HG03571 (cell line): Measurements from ENCODE around the gene PPM1H.
A peak's percentile ranks its signal among the peaks of the same experiment; 100 is the strongest.
"Not testable (repeated sequence)": the region's sequence is repeated elsewhere in the genome, so short reads cannot be mapped to it uniquely, and the experiment has no call there.

Experiments used
- ATAC-seq: cut with Tn5 transposase; IDR thresholded peaks from one replicate; pipeline ENCODE4 v1.9.1; 2021; ENCODE audit not compliant: unreplicated experiment

PPM1H gene, protein sequence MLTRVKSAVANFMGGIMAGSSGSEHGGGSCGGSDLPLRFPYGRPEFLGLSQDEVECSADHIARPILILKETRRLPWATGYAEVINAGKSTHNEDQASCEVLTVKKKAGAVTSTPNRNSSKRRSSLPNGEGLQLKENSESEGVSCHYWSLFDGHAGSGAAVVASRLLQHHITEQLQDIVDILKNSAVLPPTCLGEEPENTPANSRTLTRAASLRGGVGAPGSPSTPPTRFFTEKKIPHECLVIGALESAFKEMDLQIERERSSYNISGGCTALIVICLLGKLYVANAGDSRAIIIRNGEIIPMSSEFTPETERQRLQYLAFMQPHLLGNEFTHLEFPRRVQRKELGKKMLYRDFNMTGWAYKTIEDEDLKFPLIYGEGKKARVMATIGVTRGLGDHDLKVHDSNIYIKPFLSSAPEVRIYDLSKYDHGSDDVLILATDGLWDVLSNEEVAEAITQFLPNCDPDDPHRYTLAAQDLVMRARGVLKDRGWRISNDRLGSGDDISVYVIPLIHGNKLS

DNA sequence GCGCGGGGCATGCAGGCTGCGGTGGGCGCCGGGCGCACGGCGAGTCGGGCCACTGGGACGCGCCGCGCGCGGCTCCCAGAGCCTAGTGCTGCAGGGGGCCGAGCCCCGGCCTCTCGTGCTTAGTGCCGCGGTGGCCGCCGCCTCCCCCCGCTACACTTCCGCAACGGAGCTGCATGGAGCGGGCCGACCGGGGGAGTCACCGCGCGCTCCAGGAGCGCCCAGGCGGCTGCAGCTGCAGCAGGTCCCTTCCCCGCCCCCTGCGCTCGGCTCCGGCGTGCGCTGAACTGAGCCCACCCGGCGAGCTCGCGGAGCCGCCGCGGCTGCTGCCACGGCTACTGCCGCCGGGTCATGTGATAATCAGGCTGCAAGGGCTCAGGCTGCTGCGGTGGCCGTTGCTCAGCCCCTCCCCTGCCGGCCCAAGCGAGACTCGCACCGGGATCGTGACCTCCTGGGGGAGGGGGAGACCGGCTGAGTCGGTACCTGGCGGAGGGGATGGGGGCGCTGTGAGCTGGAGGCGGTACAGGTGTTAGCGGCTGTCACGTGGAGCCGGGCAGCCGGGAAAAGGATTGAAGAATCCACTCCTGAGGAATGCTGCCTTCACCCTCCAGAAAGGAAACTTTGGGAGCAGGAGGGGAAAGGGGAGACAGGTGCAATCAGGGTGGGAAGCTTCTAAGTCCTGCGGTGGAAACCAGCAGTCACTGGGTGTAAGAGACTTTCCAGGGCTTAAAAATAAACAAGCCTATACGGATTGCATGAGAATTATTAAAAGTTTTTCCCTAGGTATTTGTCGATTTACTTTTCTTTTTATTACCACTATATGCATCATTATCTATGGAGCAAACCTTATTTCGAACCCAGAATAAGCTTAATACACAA is at the start of gene PPM1H:
Gene PPM1H, minus strand, starts transcription at position 352 of the 876 bp plus-strand sequence. CDS start 414 bp downstream, outside the sequence.
- ATAC-seq, result peak; percentile 68

DNA sequence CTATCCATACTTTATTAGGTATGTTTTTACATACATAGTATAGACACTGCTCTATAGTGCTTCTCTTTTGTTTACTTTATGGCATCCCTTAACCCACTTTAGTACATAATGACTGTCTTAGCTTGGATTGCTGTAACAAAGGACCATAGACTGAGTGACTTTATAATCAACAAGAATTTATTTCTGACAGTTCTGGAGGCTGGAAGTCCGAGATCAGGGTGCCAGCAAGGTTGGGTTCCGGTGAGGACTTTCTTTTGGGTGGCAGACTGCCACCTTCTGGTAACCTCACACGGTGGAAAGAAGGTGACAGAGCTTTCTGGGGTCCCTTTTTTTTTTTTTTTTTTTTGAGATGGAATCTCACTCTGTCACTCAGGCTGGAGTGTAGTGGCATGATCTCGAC is 48.6 kb upstream of the PPM1H start:
- no peak for ATAC-seq

DNA sequence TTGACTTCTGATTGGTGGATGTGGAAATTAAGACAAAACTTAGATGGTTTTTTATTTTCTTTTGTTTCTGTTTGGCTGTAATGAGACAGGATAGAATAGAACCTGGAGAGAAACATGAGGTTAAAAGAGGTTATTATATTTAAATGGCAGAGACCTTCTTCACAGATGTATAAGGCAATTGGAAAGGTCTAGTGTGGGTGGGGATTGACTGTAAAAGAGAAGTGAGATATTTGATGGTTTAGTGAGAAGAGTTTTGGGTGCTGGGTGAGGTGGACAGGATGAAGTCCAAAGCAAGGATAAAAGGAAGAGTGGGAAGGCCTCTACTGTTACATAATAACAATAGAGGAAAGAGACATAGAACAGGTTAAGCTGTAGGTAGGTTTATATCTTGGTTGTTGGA is 43.8 kb upstream of the PPM1H start:
- ATAC-seq, result no peak

DNA sequence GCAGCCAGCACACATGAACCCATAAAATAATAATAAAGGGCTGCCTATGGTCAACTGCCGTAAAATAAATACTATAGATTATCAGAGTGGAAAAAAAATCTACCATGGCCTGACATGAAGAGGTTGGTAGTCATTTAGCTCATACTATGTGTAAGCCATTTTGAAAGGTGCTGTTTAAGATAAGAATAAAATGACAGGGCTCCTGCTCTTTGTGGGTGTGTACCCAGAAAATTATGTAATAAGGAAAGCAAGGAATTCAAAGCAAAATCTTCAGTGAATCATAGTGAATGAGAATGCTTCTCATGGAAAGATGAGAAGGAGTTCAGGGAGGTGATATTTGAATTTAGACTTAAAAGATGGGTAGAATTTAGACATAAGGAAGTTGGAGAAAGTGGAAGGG is 42.9 kb upstream of the PPM1H start:
- no peak for ATAC-seq

DNA sequence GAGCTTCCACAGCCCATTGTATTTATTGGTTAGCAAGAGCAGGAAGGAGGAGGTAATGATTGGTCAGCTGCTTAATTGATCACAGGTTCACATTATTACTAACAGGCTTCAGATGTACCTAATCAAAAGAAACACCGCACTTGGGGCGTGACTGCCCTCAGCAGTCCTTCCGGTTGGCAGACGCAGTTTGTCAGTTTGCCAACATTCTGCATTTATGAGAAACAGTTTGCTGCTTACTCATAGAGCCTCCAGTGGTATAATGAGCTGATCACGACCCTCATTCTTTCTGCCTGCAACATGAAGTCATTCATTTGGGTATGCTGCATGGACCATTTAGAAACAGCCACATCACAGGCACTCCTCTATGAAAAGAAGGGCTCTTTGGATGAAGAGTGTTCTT is 42.5 kb upstream of the PPM1H start:
- no peak for ATAC-seq

DNA sequence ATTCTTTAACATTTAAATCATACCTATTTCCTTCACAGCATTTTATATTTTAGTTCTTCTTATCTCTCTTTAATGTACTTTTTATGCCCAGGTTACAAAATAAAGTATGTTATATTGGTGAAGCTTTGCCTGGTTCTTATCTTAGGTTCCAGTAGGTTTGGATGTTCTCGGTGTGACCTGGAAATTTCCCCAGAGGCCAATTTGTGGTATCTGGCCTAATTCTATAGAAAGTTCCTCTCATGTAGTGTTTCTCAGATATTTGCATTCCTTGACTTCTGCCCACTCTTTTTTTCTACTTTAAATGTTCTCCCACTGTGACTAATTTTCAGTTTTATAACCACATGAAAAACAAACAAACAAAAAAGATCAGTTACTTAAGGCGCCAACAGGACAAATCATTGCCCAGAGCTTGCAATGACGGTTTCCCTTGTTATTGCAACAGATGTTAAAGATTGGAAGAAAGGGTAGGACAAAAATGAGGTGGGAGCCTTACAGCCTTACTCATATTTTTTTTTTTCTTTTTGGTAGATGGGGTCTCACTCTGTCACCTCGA is 41.2 kb upstream of the PPM1H start:
- ATAC-seq, result no peak

DNA sequence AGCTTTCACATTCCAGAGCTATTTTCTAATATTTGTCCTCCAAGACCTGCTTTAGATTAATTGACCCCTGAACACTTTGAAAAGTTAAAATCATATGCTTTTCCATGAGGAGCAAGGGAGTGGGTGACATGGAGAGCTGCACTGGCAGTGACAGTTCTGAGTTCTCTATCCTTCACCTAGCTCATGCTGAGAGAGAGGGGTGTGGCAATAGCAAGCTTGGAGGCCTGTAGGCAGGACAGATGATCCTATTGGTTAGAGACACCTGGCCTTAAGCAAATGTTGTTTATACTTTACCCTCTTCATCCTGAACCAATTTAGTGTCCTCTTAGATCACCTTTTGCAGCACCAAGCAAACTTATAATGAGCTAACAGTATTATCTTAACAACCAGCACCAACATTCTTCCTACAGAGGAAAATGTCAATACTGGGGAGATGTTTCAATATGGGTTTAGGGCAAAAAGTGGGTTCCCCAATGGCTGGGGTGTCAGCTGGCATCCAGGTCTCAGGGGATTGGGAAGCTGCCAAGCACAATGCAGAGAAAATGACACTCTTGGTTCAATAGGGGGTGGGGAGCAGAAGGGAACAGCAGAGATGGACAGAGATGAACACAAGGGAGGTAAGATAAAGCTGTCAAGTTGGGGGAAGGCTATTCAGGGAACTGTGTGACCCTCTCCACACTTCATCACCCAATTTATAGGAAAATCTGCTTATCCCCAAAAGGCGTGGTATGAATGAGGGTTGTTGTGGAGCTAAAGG is 37.0 kb upstream of the PPM1H start:
- no peak for ATAC-seq

DNA sequence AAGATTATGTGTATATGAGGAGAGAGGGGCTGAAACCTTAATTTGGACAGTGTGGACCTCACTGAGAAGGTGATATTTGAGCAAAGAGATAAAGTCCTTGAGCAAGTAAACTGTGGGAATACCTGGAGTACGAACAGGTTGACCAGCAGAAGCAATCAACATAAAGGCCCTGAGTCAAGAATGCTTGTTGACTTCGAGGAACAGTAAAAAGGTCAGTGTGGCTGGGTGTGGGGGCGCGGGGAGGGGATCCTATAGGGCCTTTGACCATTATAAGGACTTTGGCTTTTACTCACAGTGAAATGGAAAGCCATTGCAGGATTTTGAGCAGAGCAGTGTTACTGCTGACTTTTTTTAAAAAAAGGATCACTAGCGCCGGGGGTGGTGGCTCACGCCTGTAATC is 34.7 kb upstream of the PPM1H start:
- no peak for ATAC-seq

DNA sequence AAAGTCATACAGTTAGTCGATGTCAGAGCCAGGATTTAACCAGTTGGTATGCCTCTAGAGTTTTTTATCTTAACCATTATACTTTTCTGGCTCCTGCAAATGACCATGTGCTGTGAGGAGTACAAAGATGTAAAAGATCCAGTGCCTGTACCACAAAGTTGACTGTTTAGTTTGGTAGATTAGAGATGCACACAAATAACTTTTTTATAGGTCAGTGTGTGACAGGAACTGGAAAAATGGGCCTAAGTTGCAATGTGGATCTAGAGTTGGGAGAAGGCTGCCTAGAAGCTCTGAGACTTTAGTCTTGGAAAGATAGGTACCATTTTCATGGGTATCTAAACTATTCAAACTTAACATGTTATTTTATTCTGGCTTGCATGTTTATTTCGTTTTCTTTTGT is 32.8 kb upstream of the PPM1H start:
- ATAC-seq, result no peak

DNA sequence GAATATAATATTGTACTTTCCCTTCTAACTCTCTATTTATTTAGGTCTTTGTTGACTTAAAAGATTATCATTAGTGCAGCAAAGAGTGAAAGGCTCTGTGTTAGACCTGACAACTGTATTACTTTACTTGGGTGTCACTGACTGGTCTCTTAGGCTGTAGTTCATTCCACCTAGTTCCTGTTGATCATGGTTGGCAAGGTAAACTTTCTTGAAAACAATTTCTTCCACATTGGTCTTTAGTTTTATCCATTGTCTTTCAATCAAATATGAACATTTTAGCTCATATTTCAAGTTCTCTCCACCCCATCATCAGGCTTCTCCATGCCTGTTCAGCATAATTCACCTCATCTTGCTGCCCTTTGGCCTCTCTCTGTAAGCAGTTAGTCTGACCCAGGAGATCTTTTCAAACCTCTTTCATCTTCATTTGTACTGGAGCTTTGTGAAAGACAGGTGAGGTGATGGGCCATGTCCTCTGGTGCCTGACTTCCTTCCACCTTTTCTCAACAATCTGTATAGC is 32.1 kb upstream of the PPM1H start:
- no peak for ATAC-seq

DNA sequence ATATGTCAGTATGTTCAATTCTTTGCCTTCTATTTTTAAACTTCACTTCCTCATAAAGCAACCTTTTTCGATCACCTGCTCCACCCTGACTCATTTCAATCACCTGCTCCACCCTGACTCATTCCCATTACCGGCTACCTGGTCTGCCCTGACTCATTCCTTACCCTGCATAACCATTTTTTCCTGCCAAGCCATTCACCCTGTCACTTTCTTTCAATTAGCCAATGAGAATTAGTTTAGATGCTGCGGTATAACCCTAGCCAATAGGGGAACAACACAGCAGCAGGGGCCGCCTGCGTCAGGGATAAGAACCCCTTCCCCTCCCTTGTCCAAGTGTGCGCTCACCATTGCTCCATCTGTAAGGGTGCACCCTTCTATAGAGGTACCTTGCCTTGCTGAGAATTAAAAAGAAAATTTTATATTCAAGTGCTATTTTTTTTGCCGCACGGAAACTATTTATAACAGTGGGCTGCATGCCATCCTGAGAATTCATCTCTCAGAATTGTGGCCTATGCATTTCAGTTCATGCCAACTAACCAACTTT is 31.6 kb upstream of the PPM1H start:
- not testable (repeated sequence) for ATAC-seq

DNA sequence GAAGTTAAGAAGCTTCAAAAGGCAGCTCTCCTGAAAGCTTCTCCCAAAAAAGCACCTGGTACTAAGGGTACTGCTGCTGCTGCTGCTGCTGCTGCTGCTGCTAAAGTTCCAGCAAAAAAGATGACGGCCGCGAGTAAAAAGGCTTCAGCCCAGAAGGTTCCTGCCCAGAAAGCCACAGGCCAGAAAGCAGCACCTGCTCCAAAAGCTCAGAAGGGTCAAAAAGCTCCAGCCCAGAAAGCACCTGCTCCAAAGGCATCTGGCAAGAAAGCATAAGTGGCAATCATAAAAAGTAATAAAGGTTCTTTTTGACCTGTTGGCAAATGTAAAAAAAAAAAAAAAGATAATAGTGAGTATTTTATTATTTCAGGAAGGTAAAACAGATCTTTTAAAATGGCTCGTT is 30.8 kb upstream of the PPM1H start:
- ATAC-seq, result not testable (repeated sequence)

DNA sequence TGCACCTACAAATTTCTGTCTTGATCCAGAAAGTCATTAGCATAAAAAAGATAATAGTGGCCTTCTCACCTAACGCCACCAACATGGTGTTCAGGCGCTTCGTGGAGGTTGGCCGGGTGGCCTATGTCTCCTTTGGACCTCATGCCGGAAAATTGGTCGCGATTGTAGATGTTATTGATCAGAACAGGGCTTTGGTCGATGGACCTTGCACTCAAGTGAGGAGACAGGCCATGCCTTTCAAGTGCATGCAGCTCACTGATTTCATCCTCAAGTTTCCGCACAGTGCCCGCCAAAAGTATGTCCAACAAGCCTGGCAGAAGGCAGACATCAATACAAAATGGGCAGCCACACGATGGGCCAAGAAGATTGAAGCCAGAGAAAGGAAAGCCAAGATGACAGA is 30.3 kb upstream of the PPM1H start:
- not testable (repeated sequence) for ATAC-seq

DNA sequence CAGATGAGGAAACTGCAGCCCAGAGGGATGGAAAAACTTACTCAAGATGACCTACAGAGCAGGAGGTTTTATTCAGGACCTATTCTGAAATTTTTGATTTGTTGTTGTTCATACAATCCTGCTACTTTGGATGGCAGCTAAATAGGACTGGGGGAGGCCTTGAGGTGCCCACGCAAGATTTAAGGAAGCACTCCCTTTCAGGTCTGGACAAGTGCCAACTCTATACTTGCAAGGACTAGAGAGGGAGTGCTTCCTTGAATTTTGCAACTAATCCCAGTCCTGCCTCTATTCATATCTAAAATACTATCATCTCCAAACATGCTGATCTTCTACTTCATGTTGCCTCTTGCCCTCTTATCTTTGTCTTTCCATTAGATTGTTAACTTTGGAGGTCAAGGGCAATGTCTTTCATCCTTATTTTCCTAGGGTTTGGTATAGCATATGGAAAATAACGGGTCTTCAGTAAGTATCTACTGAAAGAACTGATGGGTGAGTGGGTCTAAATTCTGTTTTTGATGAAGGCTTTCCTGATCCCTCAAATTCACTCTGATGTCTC is 28.6 kb upstream of the PPM1H start:
- no peak for ATAC-seq

DNA sequence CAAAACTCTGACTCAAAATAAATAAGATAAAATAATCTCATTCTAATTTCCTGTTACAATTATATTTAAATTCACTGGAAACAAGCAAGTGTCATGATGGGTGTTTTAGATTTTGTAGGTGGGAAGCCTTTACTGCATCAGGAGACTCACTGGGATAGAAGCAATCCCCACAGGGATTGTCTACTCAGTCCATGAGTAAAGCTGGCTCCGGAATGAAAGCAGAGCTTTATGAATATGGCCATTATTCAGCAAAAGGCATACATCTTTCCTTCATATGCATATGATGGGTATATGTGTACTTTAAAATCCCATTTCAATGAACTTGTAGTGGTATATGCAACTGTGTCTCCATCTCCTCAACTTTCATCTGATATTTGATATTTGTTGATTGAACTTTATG is 25.4 kb upstream of the PPM1H start:
- no peak for ATAC-seq

DNA sequence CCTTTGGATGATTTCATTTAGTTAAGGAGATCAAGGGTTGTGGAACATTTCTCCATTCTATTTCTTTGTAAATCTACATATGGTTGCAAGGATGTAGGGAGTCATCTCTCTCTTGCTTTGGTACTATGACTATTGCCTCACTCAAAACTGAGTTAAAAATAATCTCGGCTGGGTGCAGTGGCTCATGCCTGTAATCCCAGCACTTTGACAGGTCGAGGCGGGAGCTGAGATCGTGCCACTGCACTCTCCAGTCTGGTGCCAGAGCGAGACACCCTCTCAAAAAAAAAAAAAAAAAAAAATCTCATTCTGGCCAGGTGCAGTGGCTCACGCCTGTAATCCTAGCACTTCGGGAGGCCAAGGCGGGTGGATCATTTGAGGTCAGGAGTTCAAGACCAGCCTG is 24.8 kb upstream of the PPM1H start:
- no peak for ATAC-seq

DNA sequence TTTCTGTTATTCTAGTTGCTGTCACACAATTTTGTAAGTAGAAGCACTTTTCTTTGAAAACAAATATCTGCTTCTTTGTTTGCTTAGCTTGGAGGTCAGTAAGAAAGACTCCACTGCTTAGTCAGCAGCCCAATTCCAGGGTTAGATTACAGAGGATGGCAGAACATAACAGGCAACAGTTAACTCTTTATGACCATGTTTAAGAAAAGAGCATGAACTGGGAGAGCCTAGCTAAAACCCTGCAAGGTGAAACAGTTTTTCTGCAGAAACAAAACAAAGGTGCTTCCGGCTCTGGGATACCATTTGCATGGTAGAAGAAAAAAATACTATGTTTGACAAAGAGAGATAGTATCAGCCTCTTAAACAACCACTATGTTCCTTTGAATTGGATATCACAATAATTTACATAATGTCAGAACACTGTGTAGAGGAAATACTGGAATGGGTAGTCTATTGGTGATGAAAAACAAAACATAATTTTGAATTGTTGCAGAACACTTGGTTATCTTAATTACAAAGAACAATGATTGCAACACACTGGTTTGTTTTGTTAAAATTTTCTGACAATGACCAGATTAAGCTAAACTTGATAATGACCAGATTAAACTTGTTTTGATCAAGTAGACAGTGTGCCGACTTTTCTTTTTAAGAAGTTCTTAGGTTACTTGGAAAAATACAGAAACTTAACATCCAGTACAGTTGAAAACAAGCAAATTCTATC is 22.4 kb upstream of the PPM1H start:
- ATAC-seq, result no peak

DNA sequence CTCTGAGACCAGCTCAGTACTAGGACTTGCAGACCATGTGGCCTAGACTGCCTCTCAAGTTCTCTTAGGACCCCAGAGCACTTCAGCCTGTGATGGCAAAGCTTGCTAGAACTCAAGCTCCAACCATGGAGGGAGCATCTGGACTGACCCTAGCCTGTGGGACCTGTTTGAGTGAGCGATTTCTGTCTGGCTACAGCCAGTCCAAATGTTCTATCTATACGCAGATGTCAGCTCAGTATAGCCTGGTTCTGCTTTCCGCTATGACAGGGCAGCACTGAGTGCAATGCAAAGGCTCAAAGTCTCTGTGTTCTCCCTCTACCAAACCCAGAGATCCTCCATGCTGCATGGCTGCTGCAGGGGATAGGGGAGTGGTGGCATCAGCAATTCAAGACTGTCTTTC is 20.7 kb upstream of the PPM1H start:
- no peak for ATAC-seq

DNA sequence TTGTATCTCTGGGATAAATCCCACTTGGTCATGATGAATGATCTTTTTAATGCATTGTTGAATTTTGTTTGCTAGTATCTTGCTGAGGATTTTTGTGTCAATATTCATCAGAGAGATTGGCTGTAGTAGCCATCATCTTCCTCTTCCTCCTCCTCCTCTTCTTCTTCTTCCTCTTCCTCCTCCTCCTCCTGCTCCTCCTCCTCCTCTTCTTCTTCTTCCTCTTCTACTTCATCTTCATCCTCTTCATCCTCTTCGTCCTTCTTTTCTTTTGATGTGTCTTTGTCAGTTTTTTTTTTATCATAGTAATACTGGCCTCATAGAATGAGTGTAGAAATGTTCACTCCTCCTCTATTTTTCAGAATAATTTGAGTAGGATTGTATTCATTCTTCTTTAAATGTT is 15.4 kb upstream of the PPM1H start:
- ATAC-seq, result no peak
